ENCODE results near the gene MAP3K12. TPM values are rescaled to one million over a fixed set of nuclear protein-coding genes. Genes with fewer than 3 reads are reported as not detected.
A peak's percentile ranks its signal among the peaks of the same experiment; 100 is the strongest.

Gene MAP3K12
- total and polyA plus RNA-seq, 2 of the 13 experiments (the other 11 are each of a cell fraction or from before 2014, with no cell fraction given) = 0.20 to 1.1 TPM

DNA sequence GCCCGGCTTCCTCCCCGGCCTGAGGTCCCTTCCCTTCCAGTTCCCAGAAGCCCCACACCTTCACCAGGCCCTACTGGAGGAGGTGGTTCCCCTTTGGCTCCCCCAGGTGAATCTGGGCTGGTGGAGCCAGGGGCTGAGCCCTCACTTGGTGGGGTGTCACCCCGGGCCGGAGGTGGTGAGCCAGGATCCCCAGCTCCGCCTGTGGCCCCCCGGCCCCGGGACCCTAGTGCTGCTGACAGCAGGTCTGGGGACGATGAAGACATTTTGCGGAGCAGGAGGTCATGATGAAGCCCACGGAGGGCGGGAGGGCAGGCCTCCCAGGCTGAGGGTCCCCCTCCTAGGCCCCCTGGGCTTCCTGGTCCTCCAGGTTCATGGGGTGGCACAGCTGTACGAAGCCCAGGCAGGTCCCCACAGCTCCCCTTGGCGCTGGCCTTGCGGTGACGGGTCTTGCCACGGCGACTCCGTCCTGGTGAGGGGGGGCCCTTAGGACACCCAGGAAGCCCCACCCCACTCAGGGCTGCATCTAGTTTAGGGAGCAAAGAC is 16.6 kb downstream of the MAP3K12 start (continued):
- TF ChIP-seq DR1 (CRISPR knock-in tag; IDR thresholded peaks at IDR 0.05) (no peak), KLF13 (CRISPR knock-in tag; IDR thresholded peaks at IDR 0.05) (0 out of 2 replicates have a peak, but pooled peaks have one; percentile 25), ZNF468 (CRISPR knock-in tag; IDR thresholded peaks at IDR 0.05) (no peak), ZNF343 (CRISPR knock-in tag; IDR thresholded peaks at IDR 0.05) (0 out of 2 replicates have a peak, but pooled peaks have one; percentile 24), MAFK (conservative IDR thresholded peaks at IDR 0.05 in 1 of 2, IDR thresholded peaks at IDR 0.05 in 1 of 2; ENCODE audit: low read length in 2 of 2) (no peak), RBM22 (optimal IDR thresholded peaks at IDR 0.05; ENCODE audit: low read length) (peak; percentile 92), ZNF20 (CRISPR knock-in tag; IDR thresholded peaks at IDR 0.05) (no peak), CREM (IDR thresholded peaks at IDR 0.05) (no peak), CREM (CRISPR knock-in tag; IDR thresholded peaks at IDR 0.05) (no peak), ZBTB21 (CRISPR knock-in tag; IDR thresholded peaks at IDR 0.05) (no peak), MXI1 (IDR thresholded peaks at IDR 0.05; ENCODE audit: borderline replicate concordance, low read depth, low read length) (no peak), KAT7 (CRISPR knock-in tag; IDR thresholded peaks at IDR 0.05; ENCODE audit: borderline replicate concordance) (no peak), TAF15 (IDR thresholded peaks at IDR 0.05; ENCODE audit: low read depth, low read length, poor library complexity, severe bottlenecking) (peak; percentile 74), GABPB1 (CRISPR knock-in tag; IDR thresholded peaks at IDR 0.05) (no peak), NCOA1 (CRISPR knock-in tag; IDR thresholded peaks at IDR 0.05) (0 out of 2 replicates have a peak, but pooled peaks have one; percentile 32), FLYWCH1 (CRISPR knock-in tag; IDR thresholded peaks at IDR 0.05) (no peak)
- TF ChIP-seq, protein P1, sequence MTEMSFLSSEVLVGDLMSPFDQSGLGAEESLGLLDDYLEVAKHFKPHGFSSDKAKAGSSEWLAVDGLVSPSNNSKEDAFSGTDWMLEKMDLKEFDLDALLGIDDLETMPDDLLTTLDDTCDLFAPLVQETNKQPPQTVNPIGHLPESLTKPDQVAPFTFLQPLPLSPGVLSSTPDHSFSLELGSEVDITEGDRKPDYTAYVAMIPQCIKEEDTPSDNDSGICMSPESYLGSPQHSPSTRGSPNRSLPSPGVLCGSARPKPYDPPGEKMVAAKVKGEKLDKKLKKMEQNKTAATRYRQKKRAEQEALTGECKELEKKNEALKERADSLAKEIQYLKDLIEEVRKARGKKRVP (CRISPR knock-in tag; IDR thresholded peaks at IDR 0.05) = no peak
- TF ChIP-seq, protein P2, sequence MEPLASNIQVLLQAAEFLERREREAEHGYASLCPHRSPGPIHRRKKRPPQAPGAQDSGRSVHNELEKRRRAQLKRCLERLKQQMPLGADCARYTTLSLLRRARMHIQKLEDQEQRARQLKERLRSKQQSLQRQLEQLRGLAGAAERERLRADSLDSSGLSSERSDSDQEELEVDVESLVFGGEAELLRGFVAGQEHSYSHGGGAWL (CRISPR knock-in tag; IDR thresholded peaks at IDR 0.05) = 0 out of 2 replicates have a peak, but pooled peaks have one; percentile 17
- TF ChIP-seq, protein P3, sequence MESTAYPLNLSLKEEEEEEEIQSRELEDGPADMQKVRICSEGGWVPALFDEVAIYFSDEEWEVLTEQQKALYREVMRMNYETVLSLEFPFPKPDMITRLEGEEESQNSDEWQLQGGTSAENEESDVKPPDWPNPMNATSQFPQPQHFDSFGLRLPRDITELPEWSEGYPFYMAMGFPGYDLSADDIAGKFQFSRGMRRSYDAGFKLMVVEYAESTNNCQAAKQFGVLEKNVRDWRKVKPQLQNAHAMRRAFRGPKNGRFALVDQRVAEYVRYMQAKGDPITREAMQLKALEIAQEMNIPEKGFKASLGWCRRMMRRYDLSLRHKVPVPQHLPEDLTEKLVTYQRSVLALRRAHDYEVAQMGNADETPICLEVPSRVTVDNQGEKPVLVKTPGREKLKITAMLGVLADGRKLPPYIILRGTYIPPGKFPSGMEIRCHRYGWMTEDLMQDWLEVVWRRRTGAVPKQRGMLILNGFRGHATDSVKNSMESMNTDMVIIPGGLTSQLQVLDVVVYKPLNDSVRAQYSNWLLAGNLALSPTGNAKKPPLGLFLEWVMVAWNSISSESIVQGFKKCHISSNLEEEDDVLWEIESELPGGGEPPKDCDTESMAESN (CRISPR knock-in tag; conservative IDR thresholded peaks at IDR 0.05) = peak; percentile 42; the same call in 1 of the 2 replicates
- TF ChIP-seq, protein P4, sequence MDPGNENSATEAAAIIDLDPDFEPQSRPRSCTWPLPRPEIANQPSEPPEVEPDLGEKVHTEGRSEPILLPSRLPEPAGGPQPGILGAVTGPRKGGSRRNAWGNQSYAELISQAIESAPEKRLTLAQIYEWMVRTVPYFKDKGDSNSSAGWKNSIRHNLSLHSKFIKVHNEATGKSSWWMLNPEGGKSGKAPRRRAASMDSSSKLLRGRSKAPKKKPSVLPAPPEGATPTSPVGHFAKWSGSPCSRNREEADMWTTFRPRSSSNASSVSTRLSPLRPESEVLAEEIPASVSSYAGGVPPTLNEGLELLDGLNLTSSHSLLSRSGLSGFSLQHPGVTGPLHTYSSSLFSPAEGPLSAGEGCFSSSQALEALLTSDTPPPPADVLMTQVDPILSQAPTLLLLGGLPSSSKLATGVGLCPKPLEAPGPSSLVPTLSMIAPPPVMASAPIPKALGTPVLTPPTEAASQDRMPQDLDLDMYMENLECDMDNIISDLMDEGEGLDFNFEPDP (CRISPR knock-in tag; conservative IDR thresholded peaks at IDR 0.05) = 0 out of 2 replicates have a peak, but pooled peaks have one; percentile 52
- TF ChIP-seq, protein P5, sequence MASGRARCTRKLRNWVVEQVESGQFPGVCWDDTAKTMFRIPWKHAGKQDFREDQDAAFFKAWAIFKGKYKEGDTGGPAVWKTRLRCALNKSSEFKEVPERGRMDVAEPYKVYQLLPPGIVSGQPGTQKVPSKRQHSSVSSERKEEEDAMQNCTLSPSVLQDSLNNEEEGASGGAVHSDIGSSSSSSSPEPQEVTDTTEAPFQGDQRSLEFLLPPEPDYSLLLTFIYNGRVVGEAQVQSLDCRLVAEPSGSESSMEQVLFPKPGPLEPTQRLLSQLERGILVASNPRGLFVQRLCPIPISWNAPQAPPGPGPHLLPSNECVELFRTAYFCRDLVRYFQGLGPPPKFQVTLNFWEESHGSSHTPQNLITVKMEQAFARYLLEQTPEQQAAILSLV (CRISPR knock-in tag; IDR thresholded peaks at IDR 0.05; ENCODE audit: borderline replicate concordance) = 0 out of 2 replicates have a peak, but pooled peaks have one; percentile 36

All from HepG2 (cell line).